Measurements from ENCODE around the gene PDE6A. TPM values are rescaled to one million over a fixed set of nuclear protein-coding genes. Genes with fewer than 3 reads are reported as not detected.

The PDE6A gene
- total and polyA plus RNA-seq, 2 donors (not counting 3 experiments of a cell fraction or from before 2014, with no cell fraction given) = not detected

- ChIA-PET CTCF (interaction anchor here (1.0 to 13.6 kb wide), 3 partner anchors 29 to 106 kb away, joined by 3 to 208 read pairs (median 149); no protein-coding TSS in a partner anchor), POLR2A (no interaction called here)
- H3K9ac ChIP-seq (replicated peaks; ENCODE audit: extremely low read depth, insufficient read depth, low read length) = no peak overlapping the region
- FAIRE-seq (no peak), DNase-seq (ENCODE audit: low read depth, low spot score) (no peak)
- no peaks in the 10 kb centered on the region for H3K9me1 ChIP-seq (replicated peaks; ENCODE audit: control insufficient read depth, extremely low read depth, insufficient read depth, low read length)
- dilution Hi-C loops (cut with MboI; ENCODE audit: extremely low pct_ligation_motif_present, low sequenced_read_pairs) (no loop called here), intact Hi-C loops (cut with micrococcal nuclease) (no loop called here)
- H3K4me1 ChIP-seq (ENCODE audit: control insufficient read depth, extremely low read depth, insufficient read depth, low read length) = peaks cover 18% of the 10 kb centered on the region
- H3K27me3 ChIP-seq (ENCODE audit: control insufficient read depth in 2 of 2, insufficient read depth in 2 of 2, low read length in 2 of 2) = no peaks in the 10 kb centered on the region
- H3K4me2 ChIP-seq (ENCODE audit: insufficient read depth, low read length) = no peak overlapping the region
- H3K79me2 ChIP-seq (ENCODE audit: control insufficient read depth, insufficient read depth, low read length) = no peaks in the 10 kb centered on the region
- H3K4me3 ChIP-seq (replicated peaks in 1 of 3; ENCODE audit: insufficient read depth in 1 of 3, low read depth in 1 of 3, low read length in 3 of 3) = no peak overlapping the region
- H3K36me3 ChIP-seq (ENCODE audit: control insufficient read depth in 2 of 2, extremely low read depth in 1 of 2, insufficient read depth in 2 of 2, low read length in 2 of 2) = no peaks in the 10 kb centered on the region
- no peak for TF ChIP-seq EZH2 (IDR thresholded peaks at IDR 0.05; ENCODE audit: borderline replicate concordance, low read depth, low read length, severe bottlenecking)
- TF ChIP-seq FOS (IDR thresholded peaks at IDR 0.05; ENCODE audit: borderline replicate concordance, insufficient read depth, low read length) = no peak
- no peak for TF ChIP-seq CTCF (IDR thresholded peaks at IDR 0.05; ENCODE audit: extremely low read depth in 1 of 2, insufficient read depth in 1 of 2, low read depth in 1 of 2, low read length in 2 of 2)
- TF ChIP-seq MAX (IDR thresholded peaks at IDR 0.05; ENCODE audit: insufficient read depth, insufficient read length) = no peak
- no peak for TF ChIP-seq GATA2 (IDR thresholded peaks at IDR 0.05; ENCODE audit: insufficient read depth, insufficient read length, low read depth, low read length)
- TF ChIP-seq POLR2AphosphoS5 (IDR thresholded peaks at IDR 0.05; ENCODE audit: insufficient read depth, low read depth, low read length) = no peak
- TF ChIP-seq JUN (IDR thresholded peaks at IDR 0.05; ENCODE audit: borderline replicate concordance, insufficient read depth, insufficient read length, low read depth) = no peak
- H3K27ac ChIP-seq (ENCODE audit: insufficient read depth, low read depth, low read length) = no peak overlapping the region
- no TSS peak for BruUV-seq (replicated peaks)
- H3K9me3 ChIP-seq (replicated peaks; ENCODE audit: control insufficient read depth, insufficient read depth, low read length) = no peaks in the 10 kb centered on the region
- no peaks in the 10 kb centered on the region for H4K20me1 ChIP-seq (replicated peaks; ENCODE audit: control insufficient read depth, extremely low read depth, insufficient read depth, low read length)
- no peak overlapping the region for H2AFZ ChIP-seq (ENCODE audit: low read depth, low read length)
Observed at GRCh38 chr5:149956685-149957084, 12.1 kb upstream of the PDE6A start.
